ENCODE results near the gene ROBO1. TPM values are rescaled to one million over a fixed set of nuclear protein-coding genes. Genes with fewer than 3 reads are reported as not detected.

Gene ROBO1
- total RNA-seq, 4 donors from 2014 or later: 25.0 to 42.6 (median 35.7) TPM

GRCh38 chr3:78994174-78995027 lies 773.4 kb downstream of the ROBO1 start:
- TF ChIP-seq CTCF (IDR thresholded peaks at IDR 0.05) (no peak), POLR2A (IDR thresholded peaks at IDR 0.05) (no peak)
- no peak for DNase-seq
- H3K4me3 ChIP-seq: no peak overlapping the region

GRCh38 chr3:78993375-78993774 lies 774.4 kb downstream of the ROBO1 start:
- Histone ChIP-seq H3K27me3 (no peaks in the 10 kb centered on the region), H3K36me3 (no peaks in the 10 kb centered on the region), H3K27ac (no peak overlapping the region), H3K4me1 (peaks cover 0 to 11% (median 0%) of the 10 kb centered on the region in 3 donors), H3K9me3 (peaks cover 0 to 8% (median 0%) of the 10 kb centered on the region in 3 donors), H3K4me3 (no peak overlapping the region)
- TF ChIP-seq POLR2A (IDR thresholded peaks at IDR 0.05): no peak
- no peak for TF ChIP-seq CTCF (IDR thresholded peaks at IDR 0.05)
- intact Hi-C loops (cut with DNase I): no loop called here
- no peak for DNase-seq
- 72 to 84% methylated on average over 4 of the region's 4 CpGs for WGBS, 2 donors

More at GRCh38 chr3:78994174-78995027, 773.4 kb downstream of the ROBO1 start:
- WGBS, 2 donors: 74 to 81% methylated on average over 9 of the region's 9 CpGs
- no peaks in the 10 kb centered on the region for H3K36me3 ChIP-seq
- no peaks in the 10 kb centered on the region for H3K27me3 ChIP-seq
- no peak overlapping the region for H3K27ac ChIP-seq
- intact Hi-C loops (cut with DNase I): no loop called here
- H3K9me3 ChIP-seq: peaks cover 0 to 8% (median 0%) of the 10 kb centered on the region in 3 donors
- H3K4me1 ChIP-seq: peaks cover 0 to 11% (median 0%) of the 10 kb centered on the region in 3 donors

- no peaks in the 10 kb centered on the region for H3K36me3 ChIP-seq
- WGBS, 2 donors: 66 to 72% methylated on average over 3 of the region's 3 CpGs
- no peak for TF ChIP-seq POLR2A (IDR thresholded peaks at IDR 0.05)
- TF ChIP-seq CTCF (IDR thresholded peaks at IDR 0.05): no peak
- intact Hi-C loops (cut with DNase I): no loop called here
- H3K9me3 ChIP-seq: peaks cover 0 to 8% (median 0%) of the 10 kb centered on the region in 3 donors
- H3K27ac ChIP-seq: no peak overlapping the region
- no peaks in the 10 kb centered on the region for H3K27me3 ChIP-seq
- H3K4me1 ChIP-seq: peaks cover 0 to 11% (median 0%) of the 10 kb centered on the region in 3 donors
- no peak overlapping the region for H3K4me3 ChIP-seq
- DNase-seq: no peak
Observed at GRCh38 chr3:78992830-78993229, 775.0 kb downstream of the ROBO1 start.

GRCh38 chr3:78992400-78992799 lies 775.4 kb downstream of the ROBO1 start:
- intact Hi-C loops (cut with DNase I): no loop called here
- Histone ChIP-seq H3K4me3 (no peak overlapping the region), H3K4me1 (peaks cover 0 to 11% (median 0%) of the 10 kb centered on the region in 3 donors), H3K27ac (no peak overlapping the region), H3K9me3 (peaks cover 0 to 8% (median 0%) of the 10 kb centered on the region in 3 donors), H3K27me3 (no peaks in the 10 kb centered on the region), H3K36me3 (no peaks in the 10 kb centered on the region)
- DNase-seq: no peak
- TF ChIP-seq CTCF (IDR thresholded peaks at IDR 0.05): no peak
- no peak for TF ChIP-seq POLR2A (IDR thresholded peaks at IDR 0.05)

GRCh38 chr3:78991656-78992055 lies 776.1 kb downstream of the ROBO1 start:
- WGBS, 2 donors: 82 to 86% methylated on average over 2 of the region's 2 CpGs
- Histone ChIP-seq H3K4me1 (peaks cover 0 to 11% (median 0%) of the 10 kb centered on the region in 3 donors), H3K27me3 (no peaks in the 10 kb centered on the region), H3K36me3 (no peaks in the 10 kb centered on the region), H3K27ac (no peak overlapping the region), H3K4me3 (no peak overlapping the region), H3K9me3 (peaks cover 0 to 8% (median 0%) of the 10 kb centered on the region in 3 donors)
- no peak for DNase-seq
- no peak for TF ChIP-seq POLR2A (IDR thresholded peaks at IDR 0.05)
- TF ChIP-seq CTCF (IDR thresholded peaks at IDR 0.05): no peak
- intact Hi-C loops (cut with DNase I): no loop called here
